ENCODE measurements around the gene SDR39U1. TPM values are rescaled to one million over a fixed set of nuclear protein-coding genes. Genes with fewer than 3 reads are reported as not detected.

SDR39U1 gene
- polyA plus RNA-seq, 6 donors from 2014 or later = 79.5 to 106 (median 87.5) TPM

- DNase-seq (no peak), ATAC-seq (ENCODE audit: low read depth in 2 of 2) (no peak)
- Mint-ChIP-seq H3K4me3 (no peak overlapping the region), H3K27me3 (peaks cover 12 to 24% (median 15%) of the 10 kb centered on the region in 3 donors), H3K36me3 (no peaks in the 10 kb centered on the region), H3K4me1 (no peaks in the 10 kb centered on the region), H3K9me3 (no peaks in the 10 kb centered on the region), H3K27ac (no peak overlapping the region)
Measured at GRCh38 chr14:24409192-24409591, 33.4 kb downstream of the SDR39U1 start.

GRCh38 chr14:24408764-24409163 is 33.8 kb downstream of the SDR39U1 start:
- H3K27me3 Mint-ChIP-seq = peaks cover 12 to 28% (median 20%) of the 10 kb centered on the region in 3 donors
- no peaks in the 10 kb centered on the region for H3K4me1 Mint-ChIP-seq
- no peak overlapping the region for H3K4me3 Mint-ChIP-seq
- no peak overlapping the region for H3K27ac Mint-ChIP-seq
- H3K36me3 Mint-ChIP-seq = no peaks in the 10 kb centered on the region
- no peak for ATAC-seq (ENCODE audit: low read depth in 2 of 2)
- no peak for DNase-seq
- no peaks in the 10 kb centered on the region for H3K9me3 Mint-ChIP-seq

- DNase-seq (no peak), ATAC-seq (ENCODE audit: low read depth in 2 of 2) (no peak)
- H3K27ac Mint-ChIP-seq = peak overlapping the region in 1 of 6 donors; percentile 33
- peaks cover 8 to 31% (median 30%) of the 10 kb centered on the region in 3 donors for H3K27me3 Mint-ChIP-seq
- no peaks in the 10 kb centered on the region for H3K9me3 Mint-ChIP-seq
- no peaks in the 10 kb centered on the region for H3K4me1 Mint-ChIP-seq
- no peaks in the 10 kb centered on the region for H3K36me3 Mint-ChIP-seq
- H3K4me3 Mint-ChIP-seq = peak overlapping the region in 1 of 8 donors; percentile 9
Measured at GRCh38 chr14:24407608-24408325, 34.8 kb downstream of the SDR39U1 start.

GRCh38 chr14:24406416-24406815 is 36.2 kb downstream of the SDR39U1 start:
- Mint-ChIP-seq H3K4me1 (no peaks in the 10 kb centered on the region), H3K4me3 (peak overlapping the region in 1 of 8 donors; percentile 59), H3K27me3 (peaks cover 12 to 41% (median 40%) of the 10 kb centered on the region in 3 donors), H3K27ac (peak overlapping the region in 1 of 6 donors; percentile 82), H3K36me3 (peaks cover 0 to 3% of the 10 kb centered on the region in 2 donors), H3K9me3 (no peaks in the 10 kb centered on the region)
- DNase-seq (no peak), ATAC-seq (ENCODE audit: low read depth in 2 of 2) (no peak)

GRCh38 chr14:24404814-24405213 is 37.8 kb downstream of the SDR39U1 start:
- peaks cover 19 to 52% (median 49%) of the 10 kb centered on the region in 3 donors for H3K27me3 Mint-ChIP-seq
- no peak for DNase-seq
- ATAC-seq (ENCODE audit: low read depth in 2 of 2) = no peak

GRCh38 chr14:24403294-24403998 is 39.1 kb downstream of the SDR39U1 start:
- H3K4me3 Mint-ChIP-seq = no peak overlapping the region
- ATAC-seq (ENCODE audit: low read depth in 2 of 2) (no peak), DNase-seq (no peak)
- H3K4me1 Mint-ChIP-seq = peaks cover 10 to 13% (median 12%) of the 10 kb centered on the region in 3 donors
- no peaks in the 10 kb centered on the region for H3K9me3 Mint-ChIP-seq
- peaks cover 0 to 6% of the 10 kb centered on the region in 2 donors for H3K36me3 Mint-ChIP-seq
- H3K27ac Mint-ChIP-seq = peak overlapping the region in 1 of 6 donors; percentile 64
- peaks cover 19 to 59% (median 55%) of the 10 kb centered on the region in 3 donors for H3K27me3 Mint-ChIP-seq

More at GRCh38 chr14:24404814-24405213, 37.8 kb downstream of the SDR39U1 start:
- Mint-ChIP-seq H3K36me3 (peaks cover 0 to 6% of the 10 kb centered on the region in 2 donors), H3K9me3 (no peaks in the 10 kb centered on the region), H3K4me3 (no peak overlapping the region), H3K4me1 (peaks cover 4 to 6% (median 4%) of the 10 kb centered on the region in 3 donors), H3K27ac (peak overlapping the region in 1 of 6 donors; percentile 2)

- peak overlapping the region in 1 of 8 donors; percentile 23 for H3K4me3 Mint-ChIP-seq
- no peak for DNase-seq
- H3K27me3 Mint-ChIP-seq = peaks cover 19 to 54% (median 53%) of the 10 kb centered on the region in 3 donors
- no peaks in the 10 kb centered on the region for H3K9me3 Mint-ChIP-seq
- peaks cover 0 to 6% of the 10 kb centered on the region in 2 donors for H3K36me3 Mint-ChIP-seq
- H3K27ac Mint-ChIP-seq = peak overlapping the region in 2 of 6 donors; percentile 59 to 69
- no peak for ATAC-seq (ENCODE audit: low read depth in 2 of 2)
- H3K4me1 Mint-ChIP-seq = peaks cover 10 to 13% (median 12%) of the 10 kb centered on the region in 3 donors
Measured at GRCh38 chr14:24401810-24402702, 40.5 kb downstream of the SDR39U1 start.

- H3K9me3 Mint-ChIP-seq = no peaks in the 10 kb centered on the region
- peaks cover 10 to 13% (median 13%) of the 10 kb centered on the region in 3 donors for H3K4me1 Mint-ChIP-seq
- DNase-seq (no peak), ATAC-seq (ENCODE audit: low read depth in 2 of 2) (no peak)
- no peak overlapping the region for H3K27ac Mint-ChIP-seq
- H3K4me3 Mint-ChIP-seq = peak overlapping the region in 7 of 8 donors; percentile 55 to 89 (median 82)
- H3K27me3 Mint-ChIP-seq = peaks cover 19 to 44% (median 43%) of the 10 kb centered on the region in 3 donors
- peaks cover 0 to 6% of the 10 kb centered on the region in 2 donors for H3K36me3 Mint-ChIP-seq
Measured at GRCh38 chr14:24399999-24400718, 42.4 kb downstream of the SDR39U1 start.

- Mint-ChIP-seq H3K4me1 (peaks cover 10 to 13% (median 13%) of the 10 kb centered on the region in 3 donors), H3K27me3 (peaks cover 13 to 42% (median 37%) of the 10 kb centered on the region in 3 donors), H3K4me3 (peak overlapping the region; percentile 55 to 89 (median 82)), H3K36me3 (peaks cover 0 to 6% of the 10 kb centered on the region in 2 donors), H3K27ac (peak overlapping the region in 3 of 6 donors; percentile 55 to 64 (median 57)), H3K9me3 (no peaks in the 10 kb centered on the region)
- ATAC-seq (ENCODE audit: low read depth in 2 of 2) (no peak), DNase-seq (no peak)
Measured at GRCh38 chr14:24399447-24399822, 43.1 kb downstream of the SDR39U1 start.

GRCh38 chr14:24398653-24399446 is 43.7 kb downstream of the SDR39U1 start, which contains the start of gene NYNRIN:
NYNRIN (plus strand) TSS chr14:24399003; CDS start chr14:24399247, 244 bp downstream.
- peaks cover 10 to 36% (median 31%) of the 10 kb centered on the region in 3 donors for H3K27me3 Mint-ChIP-seq

GRCh38 chr14:24398293-24398652 is 44.3 kb downstream of the SDR39U1 start:
- H3K9me3 Mint-ChIP-seq = no peaks in the 10 kb centered on the region
- peaks cover 10 to 30% (median 28%) of the 10 kb centered on the region in 3 donors for H3K27me3 Mint-ChIP-seq
- no peak overlapping the region for H3K27ac Mint-ChIP-seq
- no peak for DNase-seq
- no peak for ATAC-seq (ENCODE audit: low read depth in 2 of 2)
- H3K36me3 Mint-ChIP-seq = peaks cover 0 to 6% of the 10 kb centered on the region in 2 donors
- H3K4me3 Mint-ChIP-seq = peak overlapping the region in 2 of 8 donors; percentile 6 to 22
- peaks cover 10 to 13% (median 13%) of the 10 kb centered on the region in 3 donors for H3K4me1 Mint-ChIP-seq

More at GRCh38 chr14:24398653-24399446, 43.7 kb downstream of the SDR39U1 start, which contains the start of gene NYNRIN:
- DNase-seq (peak; percentile 44), ATAC-seq (ENCODE audit: low read depth in 2 of 2) (peak; percentile 83)
- Mint-ChIP-seq H3K9me3 (no peaks in the 10 kb centered on the region), H3K27ac (peak within 1 kb of the TSS in 3 of 6 donors; percentile 55 to 64 (median 57)), H3K36me3 (peaks cover 0 to 6% of the 10 kb centered on the region in 2 donors), H3K4me1 (peaks cover 10 to 13% (median 13%) of the 10 kb centered on the region in 3 donors), H3K4me3 (peak within 1 kb of the TSS; percentile 55 to 89 (median 84))

Measured in naive B cell (primary cell).